ENCODE results near the gene SQOR. TPM values are rescaled to one million over a fixed set of nuclear protein-coding genes. Genes with fewer than 3 reads are reported as not detected.

Gene SQOR
- total and polyA plus RNA-seq, 2 experiments from 2014 or later, result 19.7 to 21.9 TPM

GRCh38 chr15:45662375-45662774 lies 27.5 kb downstream of the SQOR start:
- Histone ChIP-seq H3K79me2 (ENCODE audit: insufficient read depth) (no peaks in the 10 kb centered on the region), H3K4me1 (ENCODE audit: insufficient read depth) (no peaks in the 10 kb centered on the region), H3K9me2 (ENCODE audit: insufficient read depth) (no peaks in the 10 kb centered on the region), H3F3A (ENCODE audit: insufficient read depth) (no peaks in the 10 kb centered on the region), H3K9me3 (ENCODE audit: low read depth) (no peaks in the 10 kb centered on the region), H3K27me3 (replicated peaks; ENCODE audit: insufficient read depth) (no peaks in the 10 kb centered on the region), H2AFZ (no peak overlapping the region), H3K4me3 (no peak overlapping the region), H4K20me1 (ENCODE audit: insufficient read depth) (no peaks in the 10 kb centered on the region), H3K27ac (no peak overlapping the region), H3K9ac (no peak overlapping the region), H3K36me3 (ENCODE audit: low read depth) (no peaks in the 10 kb centered on the region), H3K4me2 (ENCODE audit: unreplicated experiment) (no peak overlapping the region)
- DNase-seq, result no peak
- WGBS, 2 experiments (ENCODE audit: low coverage in 1 of 2, low lambda C conversion rate in 2 of 2, missing lambda C conversion rate in 2 of 2), result 89 to 93% methylated on average over 6 of the region's 6 CpGs
- in situ Hi-C loops (cut with MboI), result no loop called here
- TF ChIP-seq EZH2 (IDR thresholded peaks at IDR 0.05; ENCODE audit: insufficient read depth, poor library complexity, severe bottlenecking) (no peak), EZH2phosphoT487 (IDR thresholded peaks at IDR 0.05; ENCODE audit: insufficient read depth, low read depth) (no peak)

- H3K9me2 ChIP-seq (ENCODE audit: insufficient read depth), result no peaks in the 10 kb centered on the region
- H3K4me1 ChIP-seq (ENCODE audit: insufficient read depth), result no peaks in the 10 kb centered on the region
- no peaks in the 10 kb centered on the region for H3F3A ChIP-seq (ENCODE audit: insufficient read depth)
- no peak overlapping the region for H3K4me2 ChIP-seq (ENCODE audit: unreplicated experiment)
- H4K20me1 ChIP-seq (ENCODE audit: insufficient read depth), result no peaks in the 10 kb centered on the region
- no peak overlapping the region for H3K9ac ChIP-seq
- TF ChIP-seq EZH2 (IDR thresholded peaks at IDR 0.05; ENCODE audit: insufficient read depth, poor library complexity, severe bottlenecking), result no peak
- TF ChIP-seq EZH2phosphoT487 (IDR thresholded peaks at IDR 0.05; ENCODE audit: insufficient read depth, low read depth), result no peak
- WGBS, 2 experiments (ENCODE audit: low coverage in 1 of 2, low lambda C conversion rate in 2 of 2, missing lambda C conversion rate in 2 of 2), result 51 to 55% methylated on average over 5 of the region's 5 CpGs
- H3K27me3 ChIP-seq (replicated peaks; ENCODE audit: insufficient read depth), result no peaks in the 10 kb centered on the region
- H3K36me3 ChIP-seq (ENCODE audit: low read depth), result no peaks in the 10 kb centered on the region
- H3K27ac ChIP-seq, result no peak overlapping the region
- in situ Hi-C loops (cut with MboI), result no loop called here
- no peaks in the 10 kb centered on the region for H3K79me2 ChIP-seq (ENCODE audit: insufficient read depth)
- H3K4me3 ChIP-seq, result no peak overlapping the region
- peak; percentile 48 for DNase-seq
- H3K9me3 ChIP-seq (ENCODE audit: low read depth), result no peaks in the 10 kb centered on the region
- H2AFZ ChIP-seq, result no peak overlapping the region
Observed at GRCh38 chr15:45664451-45664850, 29.6 kb downstream of the SQOR start.

- DNase-seq, result no peak
- WGBS, 2 experiments (ENCODE audit: low coverage in 1 of 2, low lambda C conversion rate in 2 of 2, missing lambda C conversion rate in 2 of 2), result 3 to 12% methylated on average over 1 of the region's 1 CpG
- TF ChIP-seq EZH2 (IDR thresholded peaks at IDR 0.05; ENCODE audit: insufficient read depth, poor library complexity, severe bottlenecking) (no peak), EZH2phosphoT487 (IDR thresholded peaks at IDR 0.05; ENCODE audit: insufficient read depth, low read depth) (no peak)
- Histone ChIP-seq H3K79me2 (ENCODE audit: insufficient read depth) (no peaks in the 10 kb centered on the region), H3K4me2 (ENCODE audit: unreplicated experiment) (no peak overlapping the region), H3K27ac (no peak overlapping the region), H3K36me3 (ENCODE audit: low read depth) (no peaks in the 10 kb centered on the region), H3K27me3 (replicated peaks; ENCODE audit: insufficient read depth) (no peaks in the 10 kb centered on the region), H3K9ac (no peak overlapping the region), H2AFZ (no peak overlapping the region), H4K20me1 (ENCODE audit: insufficient read depth) (no peaks in the 10 kb centered on the region), H3K9me3 (ENCODE audit: low read depth) (no peaks in the 10 kb centered on the region), H3K4me1 (ENCODE audit: insufficient read depth) (peaks cover 3% of the 10 kb centered on the region; the same call in 1 of the 2 replicates), H3K4me3 (no peak overlapping the region), H3F3A (ENCODE audit: insufficient read depth) (0 out of 2 replicates have a peak, but pooled peaks cover 4% of the 10 kb centered on the region), H3K9me2 (ENCODE audit: insufficient read depth) (no peaks in the 10 kb centered on the region)
- in situ Hi-C loops (cut with MboI), result no loop called here
Observed at GRCh38 chr15:45665261-45665660, 30.4 kb downstream of the SQOR start.

GRCh38 chr15:45666119-45666875 lies 31.5 kb downstream of the SQOR start:
- DNase-seq, result no peak
- H3F3A ChIP-seq (ENCODE audit: insufficient read depth), result 0 out of 2 replicates have a peak, but pooled peaks cover 6% of the 10 kb centered on the region
- no peak overlapping the region for H3K9ac ChIP-seq
- H3K4me1 ChIP-seq (ENCODE audit: insufficient read depth), result peaks cover 6% of the 10 kb centered on the region; the same call in 1 of the 2 replicates
- no peak overlapping the region for H3K27ac ChIP-seq
- H3K27me3 ChIP-seq (replicated peaks; ENCODE audit: insufficient read depth), result no peaks in the 10 kb centered on the region
- in situ Hi-C loops (cut with MboI), result no loop called here
- H3K9me3 ChIP-seq (ENCODE audit: low read depth), result no peaks in the 10 kb centered on the region
- TF ChIP-seq EZH2 (IDR thresholded peaks at IDR 0.05; ENCODE audit: insufficient read depth, poor library complexity, severe bottlenecking) (no peak), EZH2phosphoT487 (IDR thresholded peaks at IDR 0.05; ENCODE audit: insufficient read depth, low read depth) (no peak)
- H4K20me1 ChIP-seq (ENCODE audit: insufficient read depth), result no peaks in the 10 kb centered on the region
- no peak overlapping the region for H2AFZ ChIP-seq
- no peaks in the 10 kb centered on the region for H3K36me3 ChIP-seq (ENCODE audit: low read depth)
- H3K4me2 ChIP-seq (ENCODE audit: unreplicated experiment), result no peak overlapping the region
- no peak overlapping the region for H3K4me3 ChIP-seq
- no peaks in the 10 kb centered on the region for H3K9me2 ChIP-seq (ENCODE audit: insufficient read depth)
- WGBS, 2 experiments (ENCODE audit: low coverage in 1 of 2, low lambda C conversion rate in 2 of 2, missing lambda C conversion rate in 2 of 2), result 100% methylated on average over 1 of the region's 1 CpG
- H3K79me2 ChIP-seq (ENCODE audit: insufficient read depth), result no peaks in the 10 kb centered on the region

Measured in GM23248 (cell line).